ENCODE data around the gene TRIB2.

Gene TRIB2

DNA sequence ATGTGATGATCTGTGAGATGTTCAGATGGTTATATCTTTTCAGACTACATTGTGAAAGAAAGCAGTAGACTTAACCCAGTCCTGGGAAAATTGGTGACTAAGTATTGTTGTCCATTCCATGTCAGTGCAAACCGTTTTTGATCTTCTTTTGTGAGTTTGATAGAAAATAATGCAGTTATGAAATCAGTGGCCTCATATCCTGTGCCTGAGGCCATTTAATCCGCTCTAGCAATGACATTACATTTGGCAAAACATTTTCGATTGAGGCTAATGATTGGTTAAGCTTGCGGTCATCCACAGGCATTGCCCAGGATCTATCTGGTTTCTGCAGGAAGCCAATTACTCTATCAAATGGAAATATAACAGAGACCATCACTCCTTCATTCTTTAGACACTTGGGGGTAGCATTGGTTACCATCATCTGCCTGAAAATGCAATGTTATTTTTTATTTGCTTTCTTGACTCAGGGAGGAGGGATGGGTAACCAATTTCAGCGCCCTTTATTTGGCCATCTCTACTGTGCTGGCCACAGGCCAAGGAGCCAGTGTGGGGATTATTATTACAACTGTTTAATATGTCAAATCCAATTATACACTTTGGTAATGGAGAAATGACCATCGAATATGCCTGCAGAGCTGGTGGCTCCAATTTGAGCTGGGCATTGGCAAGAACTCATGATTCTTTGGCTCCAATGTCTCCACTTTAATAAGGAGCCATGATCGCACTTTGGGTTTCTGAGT lies 33.6 kb downstream of the TRIB2 start:
- DNase-seq, result no peak

GRCh38 chr2:12754643-12755042 lies 37.9 kb downstream of the TRIB2 start:
- no peak for DNase-seq

GRCh38 chr2:12755384-12755783 lies 38.6 kb downstream of the TRIB2 start:
- no peak for DNase-seq

DNA sequence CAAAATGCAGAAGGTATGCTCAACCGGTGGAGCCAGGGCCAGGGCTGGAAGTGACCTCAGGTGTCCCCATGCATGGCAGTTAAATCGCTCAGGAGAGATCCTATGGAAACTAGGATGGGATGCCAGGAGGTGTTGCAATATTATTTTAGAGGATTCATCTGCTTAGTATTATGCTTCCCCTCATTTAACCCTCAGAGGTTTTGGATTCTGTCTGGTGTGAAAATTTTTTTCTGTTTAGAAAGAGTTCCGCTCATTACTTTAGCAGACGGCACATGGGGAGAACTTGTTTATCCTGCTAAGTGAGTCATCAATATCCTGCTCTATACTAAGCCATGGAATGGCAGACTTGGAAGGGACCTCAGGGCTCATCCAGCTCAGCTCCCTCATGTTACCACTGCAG lies 42.5 kb downstream of the TRIB2 start:
- no peak for DNase-seq

GRCh38 chr2:12761104-12761503 lies 44.4 kb downstream of the TRIB2 start:
- no peak for DNase-seq

DNA sequence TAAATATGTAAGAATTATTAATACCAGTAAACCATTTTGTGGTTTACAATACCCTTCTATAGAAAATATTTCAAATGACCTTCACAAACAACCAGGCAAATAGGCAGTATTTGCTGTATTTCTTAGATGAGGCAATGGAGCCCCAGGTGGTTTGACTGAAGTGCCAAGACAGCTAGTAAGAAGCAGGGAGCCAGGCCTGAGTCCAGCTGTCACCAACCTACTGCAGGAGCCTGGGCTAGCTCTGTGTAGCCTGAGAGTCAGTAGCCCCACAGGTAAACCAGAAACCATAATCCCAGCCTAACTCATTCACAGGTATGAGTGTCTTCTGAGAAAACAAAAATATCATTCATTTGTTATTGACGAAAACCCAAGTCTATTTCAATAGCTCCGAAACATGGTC lies 45.6 kb downstream of the TRIB2 start:
- DNase-seq, result no peak

- no peak for DNase-seq
These were observed 46.2 kb downstream of the TRIB2 start for GRCh38 chr2:12762976-12763375.

DNA sequence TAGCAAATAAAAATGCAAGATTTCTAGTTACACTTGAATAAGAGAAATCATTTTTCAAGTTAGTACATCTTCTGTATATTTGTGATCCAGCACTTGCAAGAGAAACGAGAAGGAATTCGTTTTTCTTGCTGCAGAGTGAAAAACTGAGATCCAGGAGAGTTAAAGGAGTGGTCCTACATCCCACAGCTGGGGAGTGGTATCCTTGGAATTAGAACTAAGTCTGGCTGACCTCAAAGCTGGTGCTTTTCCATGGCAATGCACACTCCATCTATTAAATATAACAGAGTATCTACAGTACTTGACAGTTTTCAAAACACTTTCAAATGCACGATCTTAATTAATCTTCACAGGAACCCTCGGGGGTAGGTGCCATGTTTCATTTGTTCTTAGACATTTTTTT lies 46.8 kb downstream of the TRIB2 start:
- DNase-seq, result no peak

- DNase-seq, result peak in 1 of 3 donors; percentile 5
These were observed 47.5 kb downstream of the TRIB2 start for GRCh38 chr2:12764075-12764730.

GRCh38 chr2:12764849-12765605 lies 48.3 kb downstream of the TRIB2 start:
- DNase-seq, result no peak

DNA sequence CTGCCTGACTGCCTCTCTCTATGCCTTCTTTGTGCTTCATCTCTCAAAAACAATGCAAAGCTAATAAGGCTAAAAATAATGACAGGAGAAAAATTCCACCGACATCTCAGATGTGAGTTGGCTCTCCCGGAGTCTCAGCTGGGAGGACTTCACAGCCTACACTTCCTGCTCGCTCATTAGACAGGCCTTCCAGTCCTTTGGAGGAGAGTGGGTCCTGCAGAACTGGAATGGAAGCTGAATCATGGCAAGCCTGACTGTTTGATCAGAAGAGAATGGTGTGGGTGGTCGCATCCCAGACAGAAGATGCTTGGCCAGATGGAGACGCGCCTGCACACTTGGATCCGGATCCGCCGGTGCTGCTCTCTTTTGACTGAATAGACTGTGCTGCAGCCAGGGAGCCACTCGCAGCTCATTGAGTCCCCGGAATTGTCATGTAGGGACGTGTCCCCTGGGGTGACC lies 49.7 kb downstream of the TRIB2 start:
- DNase-seq, result no peak

DNA sequence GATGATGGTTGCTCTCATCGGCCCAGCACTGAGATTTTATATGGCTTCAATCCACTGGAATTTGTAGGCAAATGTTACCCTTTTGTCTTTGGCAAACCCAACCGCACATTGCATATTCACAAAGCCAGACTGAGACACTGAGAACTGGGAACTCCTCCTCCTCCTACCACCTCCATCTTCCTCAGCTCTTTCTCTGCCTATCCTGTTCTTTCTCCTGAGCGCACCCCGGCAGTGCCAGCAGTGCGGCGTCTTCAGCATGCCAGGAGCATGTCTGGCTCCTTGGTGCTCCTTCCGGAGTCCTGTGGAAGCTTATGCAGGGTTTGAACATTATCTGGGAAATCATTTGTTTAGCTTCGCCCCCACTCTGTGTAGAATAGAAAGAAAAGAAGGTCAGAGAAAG lies 50.8 kb downstream of the TRIB2 start:
- DNase-seq, result no peak

DNA sequence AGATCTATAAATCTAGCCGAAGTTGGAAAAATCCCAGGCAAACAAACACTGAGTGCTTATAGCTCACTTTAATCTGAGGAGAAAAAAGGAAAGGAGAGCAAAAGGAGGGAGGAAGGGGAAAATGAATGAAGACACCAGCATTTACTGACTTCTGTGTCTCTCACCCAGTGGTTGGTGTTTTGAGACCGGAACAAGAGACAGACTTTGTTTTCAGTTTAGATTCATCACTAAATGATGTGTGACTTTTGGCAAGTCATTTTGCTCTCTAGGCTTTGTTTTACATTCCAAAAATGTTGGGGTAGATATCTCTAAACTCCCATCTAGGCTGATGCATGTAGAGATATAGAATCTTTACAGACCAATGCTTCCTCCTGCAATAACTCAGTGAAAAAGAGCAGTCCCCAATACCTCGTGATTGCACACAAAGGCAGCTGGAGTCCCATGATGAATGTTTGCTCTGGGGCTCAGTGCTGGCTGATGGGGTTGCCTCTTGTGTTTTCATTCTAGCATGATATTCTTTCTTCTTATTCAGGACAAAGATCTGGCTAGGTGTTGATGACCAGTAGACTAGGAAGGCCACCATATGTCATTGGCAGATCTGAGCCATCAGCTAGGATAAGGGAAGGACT lies 51.4 kb downstream of the TRIB2 start:
- DNase-seq, result no peak

GRCh38 chr2:12769492-12770105 lies 52.9 kb downstream of the TRIB2 start:
- peak; percentile 52 to 73 (median 59) for DNase-seq

DNA sequence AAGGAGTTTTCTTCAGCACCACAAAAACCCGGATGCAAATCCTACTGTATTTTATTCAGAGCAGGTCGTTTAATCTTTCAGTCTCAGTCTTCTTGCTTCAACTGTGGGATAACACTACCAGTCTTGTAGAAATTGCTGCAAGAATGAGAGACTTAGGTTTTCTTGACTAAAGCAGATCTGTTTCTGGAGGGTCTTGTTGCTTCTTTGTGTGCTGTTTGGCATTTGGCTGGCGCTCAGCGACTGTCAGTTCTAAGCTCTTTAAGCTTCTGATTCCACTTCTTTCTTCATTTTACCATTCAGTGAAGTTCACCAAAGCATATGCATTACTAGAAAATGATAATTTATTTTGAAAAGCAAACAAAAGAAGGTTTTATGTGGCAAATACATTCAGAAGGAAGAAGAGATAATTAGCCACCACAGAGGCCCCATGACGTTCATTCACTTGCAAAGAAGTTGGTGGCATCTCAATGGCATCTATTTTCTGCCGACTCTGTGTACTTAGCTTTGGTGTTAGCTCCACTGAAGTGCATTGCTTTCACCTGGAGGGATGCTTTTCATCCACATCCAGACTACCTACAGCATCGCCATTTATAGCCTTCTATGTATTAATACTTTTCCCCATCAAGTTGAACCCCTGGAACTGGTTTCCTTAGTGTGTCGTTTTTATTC lies 53.7 kb downstream of the TRIB2 start:
- DNase-seq, result no peak

- DNase-seq, result no peak
These were observed 54.4 kb downstream of the TRIB2 start for GRCh38 chr2:12771154-12771553.

- DNase-seq, result no peak
These were observed 57.1 kb downstream of the TRIB2 start for GRCh38 chr2:12773586-12774394.

DNA sequence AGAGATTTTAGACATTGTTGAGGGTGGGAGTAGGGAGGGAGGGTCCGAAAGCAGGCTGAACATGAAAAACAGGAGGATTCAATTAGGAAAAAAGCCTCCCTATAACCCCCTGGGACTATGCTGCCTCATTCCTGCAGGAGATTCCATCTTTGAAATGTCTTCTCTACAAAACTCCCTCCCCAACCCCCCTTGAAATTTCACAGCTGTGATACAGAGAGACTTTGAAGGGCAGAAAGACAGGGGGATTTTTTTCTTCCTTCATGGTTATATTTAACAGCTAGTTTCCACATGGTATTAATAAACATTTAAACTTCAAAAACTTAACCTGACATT lies 57.6 kb downstream of the TRIB2 start:
- DNase-seq, result no peak

DNA sequence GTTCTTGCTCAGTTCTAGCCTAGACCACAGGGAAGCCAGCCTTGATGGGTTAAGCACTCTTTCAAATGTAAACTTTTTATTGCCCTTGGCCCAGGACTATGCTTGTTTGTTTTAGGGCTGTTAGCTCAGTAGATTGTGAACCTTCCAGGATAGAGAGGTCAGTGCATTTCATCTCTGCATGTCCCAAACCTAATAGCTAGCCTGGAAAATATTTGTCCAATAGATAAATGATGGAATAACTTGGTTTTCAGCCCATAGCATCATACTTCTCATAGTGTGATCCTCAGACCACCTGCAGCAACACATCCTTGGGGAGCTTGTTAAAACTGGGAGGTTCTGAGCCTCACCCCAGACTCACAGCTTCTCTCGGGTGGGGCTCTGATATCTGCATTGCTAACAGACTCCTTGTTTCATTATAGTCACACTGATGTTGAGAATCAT lies 59.8 kb downstream of the TRIB2 start:
- DNase-seq, result no peak

DNA sequence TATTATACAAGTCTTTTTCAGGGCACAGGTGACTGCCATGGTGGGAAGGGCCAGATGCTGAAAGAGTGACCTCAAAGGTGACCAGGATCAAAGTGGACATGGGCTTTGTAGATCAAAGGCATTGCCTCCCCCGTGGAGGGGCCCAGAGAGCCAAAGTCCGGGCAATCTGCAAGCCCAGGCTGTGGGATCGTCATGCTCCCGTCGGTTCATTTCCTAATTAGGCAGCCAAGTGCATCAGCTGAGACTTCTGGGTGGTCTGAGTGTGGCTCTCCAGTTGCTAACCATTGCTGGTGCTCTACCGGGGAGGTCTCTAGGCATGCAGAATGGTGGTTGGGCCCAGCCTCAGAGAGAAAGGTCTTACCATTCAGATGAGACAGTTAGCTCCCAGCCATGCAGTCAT lies 61.6 kb downstream of the TRIB2 start:
- DNase-seq, result no peak

GRCh38 chr2:12778811-12779579 lies 62.3 kb downstream of the TRIB2 start:
- DNase-seq, result no peak
